GM19025 (cell line): Measurements from ENCODE around the gene LSM14B.

Experiments used
- ATAC-seq: cut with Tn5 transposase; IDR thresholded peaks from one replicate; pipeline ENCODE4 v1.9.1; 2021; ENCODE audit warnings: mild to moderate bottlenecking, low read depth, moderate library complexity; ENCODE audit not compliant: unreplicated experiment

The LSM14B gene

DNA sequence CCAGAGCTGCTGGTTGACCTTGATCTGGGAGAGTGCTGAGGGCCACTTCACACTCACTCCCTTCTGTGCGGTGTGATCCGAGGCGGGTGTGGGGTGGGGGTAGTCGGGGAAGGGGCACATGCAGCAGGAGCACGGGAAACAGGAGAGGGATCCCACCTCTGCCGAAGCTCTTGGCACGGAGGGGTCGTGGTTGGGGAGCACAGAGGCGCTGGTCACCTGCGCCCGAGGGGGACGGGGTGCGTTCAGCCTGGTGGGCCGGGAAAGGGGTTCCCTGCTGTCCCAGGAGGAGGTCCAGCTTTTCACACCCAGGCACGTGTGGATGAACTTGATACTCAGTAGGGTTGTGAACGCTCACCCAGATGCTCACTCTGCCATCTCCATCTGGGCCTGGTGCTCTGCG is 38.6 kb downstream of the LSM14B start:
- ATAC-seq = no peak

GRCh38 chr20:62161347-62161746 is 39.1 kb downstream of the LSM14B start:
- ATAC-seq = no peak

- no peak for ATAC-seq
Observed at GRCh38 chr20:62162765-62163484, 40.6 kb downstream of the LSM14B start.

DNA sequence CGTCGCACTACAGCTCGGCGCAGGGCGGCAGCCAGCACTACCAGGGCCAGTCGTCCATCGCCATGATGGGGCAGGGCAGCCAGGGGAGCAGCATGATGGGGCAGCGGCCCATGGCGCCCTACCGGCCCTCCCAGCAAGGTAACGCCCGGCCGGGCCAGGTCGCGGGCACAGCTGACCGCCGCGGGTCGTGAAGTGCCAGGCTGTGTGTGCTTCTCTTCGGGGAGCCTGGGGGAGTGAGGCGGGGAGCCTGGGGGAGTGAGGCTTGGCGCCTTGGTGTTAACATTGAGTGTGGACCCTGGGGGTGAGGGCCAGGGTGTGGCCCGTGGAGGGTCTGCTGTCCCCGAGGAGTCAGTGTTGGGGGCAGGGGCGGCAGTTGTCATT is 41.2 kb downstream of the LSM14B start:
- ATAC-seq = no peak

- no peak for ATAC-seq
Observed at GRCh38 chr20:62163986-62164762, 41.9 kb downstream of the LSM14B start.

- no peak for ATAC-seq
Observed at GRCh38 chr20:62164879-62165761, 42.8 kb downstream of the LSM14B start.

DNA sequence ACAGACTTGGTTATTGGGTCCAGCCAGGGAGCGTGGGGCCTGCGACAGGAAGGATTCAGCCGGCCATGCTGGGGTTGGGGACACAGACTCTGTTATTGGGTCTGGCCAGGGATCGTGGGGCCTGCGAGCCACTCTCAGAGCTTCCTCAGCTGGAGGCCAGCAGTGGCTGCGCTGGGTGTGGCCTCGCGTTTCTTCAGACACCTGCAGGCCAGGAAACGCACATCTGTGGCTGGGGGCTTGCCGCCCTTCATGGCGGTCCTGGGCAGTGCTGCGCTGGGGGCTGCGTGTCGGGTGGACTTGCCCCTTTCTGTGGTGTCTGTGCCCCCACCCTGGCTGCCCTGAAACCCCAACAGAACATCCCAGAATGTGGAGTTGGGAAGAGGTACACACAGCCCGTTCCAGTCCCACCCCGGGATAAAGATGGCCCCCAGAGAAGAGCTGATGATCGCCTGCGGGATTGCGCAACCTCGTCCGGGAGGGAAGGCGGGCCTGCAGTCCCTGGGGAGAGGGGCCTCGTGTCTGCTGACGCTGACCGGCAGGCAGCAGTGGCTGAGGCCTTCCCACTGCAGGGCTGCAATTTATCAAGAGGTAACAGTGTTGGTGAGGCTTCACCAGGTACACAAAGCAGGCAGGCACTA is 43.6 kb downstream of the LSM14B start:
- ATAC-seq = no peak

DNA sequence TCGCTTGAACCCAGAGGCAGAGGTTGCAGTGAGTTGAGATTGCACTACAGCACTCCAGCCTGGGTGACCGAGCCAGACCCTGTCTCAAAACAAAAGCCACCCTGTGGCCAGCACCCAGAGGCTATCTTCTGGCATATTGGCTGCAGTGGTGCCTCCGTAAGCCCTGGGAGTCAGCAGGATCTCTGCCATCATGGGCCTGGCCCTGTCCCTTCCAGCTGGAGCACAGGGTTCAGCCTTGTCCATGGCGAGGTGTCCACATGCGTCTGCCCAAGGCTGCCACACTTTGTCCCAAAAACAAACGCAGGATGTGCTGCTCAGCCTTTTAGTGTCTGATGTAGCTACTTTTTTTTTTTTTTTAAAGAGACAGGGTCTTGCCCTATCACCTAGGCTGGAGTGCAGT is 45.2 kb downstream of the LSM14B start:
- no peak for ATAC-seq

GRCh38 chr20:62168061-62168460 is 45.8 kb downstream of the LSM14B start:
- ATAC-seq = no peak

DNA sequence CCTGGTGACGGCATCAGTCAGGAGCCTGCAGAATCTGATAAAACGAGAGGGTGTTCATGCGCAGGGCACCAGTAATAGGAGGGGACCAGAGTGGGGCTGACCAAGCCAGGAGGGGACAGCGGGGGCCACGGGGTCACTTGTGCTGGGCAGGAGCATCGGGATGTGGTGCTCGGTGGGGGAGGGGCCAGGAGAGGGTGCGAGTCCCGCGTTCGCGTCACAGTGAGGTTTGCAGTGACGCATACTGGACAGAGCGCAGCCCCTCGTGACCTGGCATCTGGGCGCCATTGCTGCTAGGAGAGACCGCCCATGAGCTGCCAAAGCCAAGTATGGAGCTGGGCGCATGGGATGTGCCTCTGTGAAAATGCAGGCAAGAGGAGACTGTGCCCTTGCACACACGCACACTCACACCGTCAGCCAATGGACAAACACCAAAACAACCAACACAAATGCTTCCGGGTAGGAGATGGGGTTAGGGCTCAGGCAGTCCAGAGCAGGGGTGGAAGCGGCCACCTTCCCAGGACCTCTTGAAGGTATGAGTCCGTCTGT is 46.7 kb downstream of the LSM14B start:
- ATAC-seq = no peak

DNA sequence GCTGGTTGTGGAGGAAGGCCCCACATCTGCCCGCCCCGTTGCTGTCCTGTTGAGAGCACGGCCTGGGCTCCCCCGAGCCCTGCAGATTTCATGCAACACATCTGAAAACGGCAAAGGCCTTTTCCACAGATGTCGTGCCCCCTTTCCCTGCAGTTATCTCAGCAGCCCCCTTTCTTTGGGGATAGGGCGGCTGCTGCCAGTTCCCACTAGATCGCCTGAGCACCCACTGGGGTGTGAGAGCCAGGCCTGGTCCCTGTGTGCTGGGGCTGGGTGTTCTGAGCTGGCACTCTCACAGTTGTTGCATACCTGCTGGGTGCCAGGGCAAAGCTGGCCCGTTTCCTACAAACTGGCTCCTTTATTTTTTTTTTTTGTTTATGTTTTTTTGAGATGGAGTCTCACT is 48.3 kb downstream of the LSM14B start:
- ATAC-seq = no peak

DNA sequence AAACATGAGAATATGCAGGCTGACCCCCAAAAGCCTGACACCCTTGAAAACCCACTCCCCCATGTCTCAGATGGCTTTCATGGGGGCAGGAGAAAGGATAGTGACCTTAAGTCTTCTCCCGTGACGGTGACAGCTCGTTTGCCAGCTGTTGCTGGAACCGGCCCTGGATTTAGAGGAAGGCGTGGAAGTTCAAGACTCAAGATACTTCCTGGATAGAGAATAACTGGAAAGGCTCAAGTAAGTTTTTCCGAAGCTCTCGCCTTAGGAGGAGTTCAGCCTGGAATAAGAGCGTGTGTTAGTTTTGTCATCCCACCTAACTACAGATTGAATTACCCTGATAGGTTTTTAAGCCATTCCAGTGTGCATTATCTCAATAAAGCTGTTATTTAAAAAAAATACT is 49.0 kb downstream of the LSM14B start:
- no peak for ATAC-seq

GRCh38 chr20:62172666-62173065 is 50.4 kb downstream of the LSM14B start:
- no peak for ATAC-seq

DNA sequence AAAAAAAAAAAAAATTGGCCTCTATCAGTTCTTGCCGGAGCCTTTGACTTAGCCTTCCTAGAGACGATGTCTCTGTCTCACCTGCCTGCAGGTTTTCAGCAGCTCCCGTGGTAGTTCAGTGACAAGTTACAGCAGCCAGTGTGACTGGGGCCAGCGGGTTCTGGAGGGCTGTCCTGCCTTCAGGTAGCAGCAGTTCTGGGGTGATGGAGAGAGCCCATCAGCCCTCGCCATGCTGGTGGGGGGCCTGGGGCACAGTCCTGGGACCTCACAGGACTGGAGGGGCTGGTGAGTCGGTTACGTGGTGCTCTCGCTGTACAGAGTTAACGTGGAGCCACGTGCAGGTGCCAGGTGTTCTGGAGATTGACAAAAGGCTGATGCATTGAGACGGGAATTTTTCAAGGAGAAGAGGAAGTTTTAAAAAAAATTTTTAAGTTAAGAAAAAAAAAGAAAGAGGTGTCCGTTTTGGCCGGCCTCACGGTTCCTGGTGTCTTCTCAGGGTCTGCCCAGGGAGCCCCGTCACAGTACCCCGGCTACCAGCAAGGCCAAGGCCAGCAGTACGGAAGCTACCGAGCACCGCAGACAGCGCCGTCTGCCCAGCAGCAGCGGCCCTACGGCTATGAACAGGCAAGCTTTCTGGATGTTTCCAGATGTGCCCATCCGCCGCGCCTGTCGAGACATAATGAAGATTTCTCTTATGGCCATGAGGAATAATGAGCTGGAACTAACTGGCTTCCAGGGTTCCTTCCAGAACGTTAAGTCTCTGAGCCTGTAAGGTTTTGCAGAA is 51.9 kb downstream of the LSM14B start:
- ATAC-seq = no peak

DNA sequence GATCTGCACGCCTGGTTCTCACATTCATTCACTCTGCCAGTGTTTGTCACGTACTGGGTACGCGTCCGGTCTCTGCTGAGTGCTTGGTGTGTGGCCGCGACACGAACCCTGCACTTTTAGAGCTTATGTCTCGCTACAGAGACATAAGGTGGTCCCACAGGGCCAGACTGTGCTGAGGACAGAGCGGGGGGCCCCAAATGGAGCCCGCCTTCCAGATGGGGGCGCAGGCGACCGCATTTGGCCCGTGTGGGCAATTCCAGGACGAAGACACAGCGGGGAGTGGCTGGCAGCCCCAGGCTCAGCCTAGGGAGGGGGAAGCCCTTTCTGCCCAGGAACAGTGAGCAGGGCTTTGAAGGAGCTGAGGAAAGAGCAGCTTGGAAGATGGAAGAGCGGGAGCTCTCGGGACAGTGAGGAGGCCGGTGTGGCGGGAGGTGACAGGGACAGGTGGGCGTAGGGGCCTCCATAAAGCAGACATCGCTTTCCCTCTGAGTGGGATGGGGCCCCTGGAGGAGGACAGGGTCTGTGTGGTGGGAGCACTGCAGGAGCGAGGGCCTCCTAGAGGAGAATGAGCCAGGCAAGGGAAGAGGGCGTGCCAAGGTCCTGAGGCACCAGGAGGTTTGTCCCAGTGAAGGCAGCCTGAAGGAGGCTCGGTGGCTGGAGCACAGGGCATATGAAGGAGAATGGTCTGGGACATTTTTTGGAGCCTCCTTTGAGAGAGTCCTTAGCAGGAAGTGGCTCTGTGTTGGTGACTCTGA is 52.8 kb downstream of the LSM14B start:
- ATAC-seq = no peak

- no peak for ATAC-seq
Observed at GRCh38 chr20:62175711-62176110, 53.4 kb downstream of the LSM14B start.

DNA sequence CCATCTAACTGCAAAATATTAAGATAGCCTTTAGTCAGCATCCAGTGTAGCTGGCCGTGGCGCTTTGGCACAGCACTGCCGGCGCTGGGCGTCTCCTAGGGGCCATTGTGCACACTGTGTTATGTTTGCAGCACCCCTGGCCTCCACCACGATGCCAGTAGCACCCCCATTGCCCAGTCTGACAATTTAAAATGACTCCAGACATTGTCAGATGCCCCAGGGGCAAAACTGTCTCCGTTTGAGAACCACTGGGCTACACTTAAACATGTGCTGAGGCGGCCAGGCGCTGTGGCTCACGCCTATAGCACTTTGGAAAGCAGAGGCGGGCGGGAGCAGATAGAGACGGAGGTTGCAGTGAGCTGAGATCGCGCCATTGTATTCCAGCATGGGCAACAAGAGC is 54.6 kb downstream of the LSM14B start:
- no peak for ATAC-seq

DNA sequence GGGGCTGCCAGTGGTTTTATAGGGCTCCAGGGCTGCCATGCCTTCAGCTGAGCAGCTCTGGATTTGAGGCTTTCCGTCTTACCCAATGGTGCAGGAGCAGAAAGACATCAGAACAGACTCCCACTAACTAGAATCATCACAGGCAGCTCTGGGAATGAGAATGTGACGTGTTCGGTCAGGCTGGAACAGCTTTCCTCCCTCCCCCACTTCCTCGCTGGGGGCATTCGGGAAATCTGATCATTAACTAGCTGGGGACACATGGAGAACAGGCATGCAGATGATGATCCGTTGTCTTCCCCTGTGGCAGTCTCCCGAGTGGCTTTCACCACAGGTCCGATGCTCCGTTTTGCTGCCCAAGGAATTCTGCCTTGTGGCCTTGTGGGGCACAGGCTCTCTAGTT is 55.0 kb downstream of the LSM14B start:
- ATAC-seq = no peak
